Right lobe of liver (tissue), 4 donors: ENCODE data around the gene GTF2A1L.

Experiments
- POLR2A ChIP-seq: fragments of 450-650 bp; IDR thresholded peaks from one replicate; pipeline ENCODE4 v1.6.1; 2017; ENCODE audit warnings: antibody characterized with exemption, mild to moderate bottlenecking
- TF ChIP-seq, protein P1 (sequence below), 4 donors: fragments of 200-600 bp in 3 of 4; fragments of 450-650 bp in 1 of 4; IDR thresholded peaks; one replicate each; pipeline versions ENCODE4 v1.5.1 to v1.8.0; 2016 to 2022; ENCODE audit warnings: antibody characterized with exemption in 4 of 4, mild to moderate bottlenecking in 2 of 4
- donor health status: DM: no; HTN: no; CAD: no.
- donor health status: DM: no; HTN: no; CAD: no.
- donor health status: DM: no; HTN: yes; CAD: no.

DNA sequence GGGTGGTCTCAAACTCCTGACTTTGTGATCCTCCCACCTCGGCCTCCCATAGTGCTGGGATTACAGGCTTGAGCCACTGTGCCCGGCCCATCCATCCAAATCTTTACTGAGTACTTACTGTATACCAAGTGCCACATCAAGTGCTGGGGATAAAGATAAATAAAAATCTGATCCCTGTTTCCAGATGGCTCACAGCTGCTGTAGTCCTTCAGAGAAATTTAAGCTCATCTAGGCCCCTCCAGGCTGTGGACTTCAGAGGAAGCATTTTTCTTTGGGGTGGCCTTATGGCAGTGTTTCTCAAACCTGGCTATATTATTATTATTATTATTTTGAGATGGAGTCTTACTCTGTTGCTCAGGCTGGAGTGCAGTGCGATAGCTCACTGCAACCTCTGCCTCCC lies 33.7 kb upstream of the GTF2A1L start:
- TF ChIP-seq, protein P1, sequence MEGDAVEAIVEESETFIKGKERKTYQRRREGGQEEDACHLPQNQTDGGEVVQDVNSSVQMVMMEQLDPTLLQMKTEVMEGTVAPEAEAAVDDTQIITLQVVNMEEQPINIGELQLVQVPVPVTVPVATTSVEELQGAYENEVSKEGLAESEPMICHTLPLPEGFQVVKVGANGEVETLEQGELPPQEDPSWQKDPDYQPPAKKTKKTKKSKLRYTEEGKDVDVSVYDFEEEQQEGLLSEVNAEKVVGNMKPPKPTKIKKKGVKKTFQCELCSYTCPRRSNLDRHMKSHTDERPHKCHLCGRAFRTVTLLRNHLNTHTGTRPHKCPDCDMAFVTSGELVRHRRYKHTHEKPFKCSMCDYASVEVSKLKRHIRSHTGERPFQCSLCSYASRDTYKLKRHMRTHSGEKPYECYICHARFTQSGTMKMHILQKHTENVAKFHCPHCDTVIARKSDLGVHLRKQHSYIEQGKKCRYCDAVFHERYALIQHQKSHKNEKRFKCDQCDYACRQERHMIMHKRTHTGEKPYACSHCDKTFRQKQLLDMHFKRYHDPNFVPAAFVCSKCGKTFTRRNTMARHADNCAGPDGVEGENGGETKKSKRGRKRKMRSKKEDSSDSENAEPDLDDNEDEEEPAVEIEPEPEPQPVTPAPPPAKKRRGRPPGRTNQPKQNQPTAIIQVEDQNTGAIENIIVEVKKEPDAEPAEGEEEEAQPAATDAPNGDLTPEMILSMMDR (IDR thresholded peaks at IDR 0.05) = no peak
- TF ChIP-seq POLR2A = no peak
